Skeletal muscle cell (primary cell): ENCODE results near the gene U2AF1L4.

Experiments used
- DNase-seq: peaks from one replicate; pipeline ENCODE4 v3.0.0-alpha.2; 2010; ENCODE audit warnings: low read depth
- H3K4me3 ChIP-seq: 2 replicates; pipeline ENCODE4 v1.5.1; 2011; ENCODE audit warnings: low read depth, mild to moderate bottlenecking, control low read depth, low read length, moderate library complexity

Gene U2AF1L4

GRCh38 chr19:35716801-35717664 lies 28.2 kb downstream of the U2AF1L4 start:
- peak overlapping the region; percentile 84 for H3K4me3 ChIP-seq
- peak; percentile 84 for DNase-seq

GRCh38 chr19:35715981-35716800 lies 29.0 kb downstream of the U2AF1L4 start:
- H3K4me3 ChIP-seq = peak overlapping the region; percentile 84
- DNase-seq = no peak

GRCh38 chr19:35715355-35715809 lies 29.8 kb downstream of the U2AF1L4 start:
- H3K4me3 ChIP-seq = no peak overlapping the region
- no peak for DNase-seq

GRCh38 chr19:35714601-35715354 lies 30.4 kb downstream of the U2AF1L4 start:
- no peak overlapping the region for H3K4me3 ChIP-seq
- DNase-seq = no peak

- no peak overlapping the region for H3K4me3 ChIP-seq
- DNase-seq = no peak
These were observed 31.2 kb downstream of the U2AF1L4 start for GRCh38 chr19:35713904-35714495.

GRCh38 chr19:35713506-35713850 lies 31.7 kb downstream of the U2AF1L4 start:
- no peak for DNase-seq
- no peak overlapping the region for H3K4me3 ChIP-seq

GRCh38 chr19:35712567-35713505 lies 32.4 kb downstream of the U2AF1L4 start:
- DNase-seq = no peak
- H3K4me3 ChIP-seq = no peak overlapping the region

GRCh38 chr19:35710784-35711723 lies 34.2 kb downstream of the U2AF1L4 start:
- DNase-seq = no peak
- no peak overlapping the region for H3K4me3 ChIP-seq

GRCh38 chr19:35708391-35708790 lies 36.8 kb downstream of the U2AF1L4 start:
- no peak overlapping the region for H3K4me3 ChIP-seq
- DNase-seq = no peak

- no peak for DNase-seq
These were observed 41.0 kb downstream of the U2AF1L4 start, which contains the start of gene ZBTB32 for GRCh38 chr19:35704218-35704617. ZBTB32 (plus strand) TSS chr19:35704558; CDS start chr19:35714627, 10,069 bp downstream.

GRCh38 chr19:35703343-35703742 lies 41.9 kb downstream of the U2AF1L4 start:
- DNase-seq = no peak
- H3K4me3 ChIP-seq = no peak overlapping the region

More at GRCh38 chr19:35704218-35704617, 41.0 kb downstream of the U2AF1L4 start, which contains the start of gene ZBTB32:
- no peak within 1 kb of the TSS for H3K4me3 ChIP-seq

- H3K4me3 ChIP-seq = peak overlapping the region; percentile 69
- peak; percentile 91 for DNase-seq
These were observed 42.8 kb downstream of the U2AF1L4 start for GRCh38 chr19:35702223-35703012.

- no peak for DNase-seq
- H3K4me3 ChIP-seq = no peak overlapping the region
These were observed 48.4 kb downstream of the U2AF1L4 start for GRCh38 chr19:35696835-35697234.

- H3K4me3 ChIP-seq = no peak overlapping the region
- DNase-seq = no peak
These were observed 49.3 kb downstream of the U2AF1L4 start for GRCh38 chr19:35695895-35696422.

GRCh38 chr19:35693835-35694599 lies 51.2 kb downstream of the U2AF1L4 start:
- no peak for DNase-seq
- H3K4me3 ChIP-seq = no peak overlapping the region
